Activated naive CD4-positive, alpha-beta T cell treated with anti-CD3 and anti-CD28 coated beads for 36 hours (primary cell): ENCODE results near the gene PROKR1. TPM values are rescaled to one million over a fixed set of nuclear protein-coding genes. Genes with fewer than 3 reads are reported as not detected.

ENCODE experiments used
- total RNA-seq, 2 experiments: library from RNA; stranded (reverse); gene quantifications; one replicate each; pipeline ENCODE4 v1.2.3, GENCODE V29; 2021

PROKR1 gene
- total RNA-seq, 2 experiments from 2014 or later, result not detected

Other genes starting within 250 kb of the PROKR1 start
- gene FBXO48, start 176.3 kb upstream of the PROKR1 start, total RNA-seq, result 1 to 10 TPM; 1.1 to 1.2 TPM
- gene APLF, start 176.0 kb upstream of the PROKR1 start, total RNA-seq, result 1 to 10 TPM; 2.4 to 2.7 TPM
- 10 to 100 TPM; 43.0 to 46.7 TPM for gene ARHGAP25, start 91.2 kb downstream of the PROKR1 start, total RNA-seq
- gene BMP10, start 227.8 kb downstream of the PROKR1 start, total RNA-seq, result not detected